Adrenal gland (tissue), 5 donors: ENCODE results near the gene KIF1A.

Experiments used
- CTCF ChIP-seq, 6 experiments: fragments of 450-650 bp in 4 of 6; fragments of 200-600 bp in 2 of 6; sonication (generic) in 1 of 6; IDR thresholded peaks; 1 replicate in 5 of 6; 2 replicates in 1 of 6; pipeline versions ENCODE4 v1.5.1 to v1.8.0; 2016 to 2021; ENCODE audit warnings: antibody characterized with exemption in 6 of 6, mild to moderate bottlenecking in 2 of 6, moderate library complexity in 1 of 6
- POLR2A ChIP-seq, 2 donors: fragments of 450-650 bp; IDR thresholded peaks; one replicate each; pipeline ENCODE4 v1.6.1; 2017; ENCODE audit warnings: antibody characterized with exemption in 2 of 2, mild to moderate bottlenecking in 2 of 2, moderate library complexity in 1 of 2
- donor health status: DM: no; HTN: no; CAD: no.

GRCh38 chr2:240813231-240813921 is 6.6 kb downstream of the KIF1A start:
- TF ChIP-seq CTCF (IDR thresholded peaks at IDR 0.05) (no peak), POLR2A (IDR thresholded peaks at IDR 0.05) (no peak)
